Activated CD8-positive, alpha-beta T cell treated with anti-CD3 and anti-CD28 coated beads for 36 hours (primary cell): ENCODE measurements around the gene GMCL2. TPM values are rescaled to one million over a fixed set of nuclear protein-coding genes. Genes with fewer than 3 reads are reported as not detected.

Experiments used
- ATAC-seq: fragments of 200-7000 bp; cut with Tn5 transposase; one replicate; pipeline ENCODE4 v1.10.0; 2021; ENCODE audit warnings: mild to moderate bottlenecking, moderate library complexity
- CTCF ChIA-PET: fragments of 350-600 bp; sonication (Branson Sonifier 250); formaldehyde crosslinking; loops from one replicate; lab custom pipeline; 2021; ENCODE audit warnings: antibody characterized with exemption; lab: Charles Lee
- POLR2A ChIA-PET: fragments of 350-600 bp; sonication (Branson Sonifier 250); formaldehyde crosslinking; loops from one replicate; lab custom pipeline; 2021; ENCODE audit warnings: antibody characterized with exemption; lab: Charles Lee
- DNase-seq: peaks from one replicate; pipeline ENCODE4 v3.0.0-alpha.2; 2020
- H3K27ac Mint-ChIP-seq: one replicate; pipeline ENCODE4 v1.8.0; 2021; ENCODE audit warnings: mild to moderate bottlenecking, mixed read lengths
- H3K27me3 Mint-ChIP-seq: one replicate; pipeline ENCODE4 v1.8.0; 2021; ENCODE audit warnings: mixed read lengths
- H3K36me3 Mint-ChIP-seq: one replicate; pipeline ENCODE4 v1.8.0; 2021; ENCODE audit warnings: low read depth, mixed read lengths
- H3K4me1 Mint-ChIP-seq: one replicate; pipeline ENCODE4 v1.8.0; 2021; ENCODE audit warnings: low read depth, mixed read lengths
- H3K4me3 Mint-ChIP-seq: one replicate; pipeline ENCODE4 v1.8.0; 2021; ENCODE audit warnings: mild to moderate bottlenecking, moderate library complexity, mixed read lengths
- H3K9me3 Mint-ChIP-seq: one replicate; pipeline ENCODE4 v1.8.0; 2021; ENCODE audit warnings: mixed read lengths
- intact Hi-C: fragments of 100-400 bp; cut with micrococcal nuclease; formaldehyde crosslinking; loops from one replicate; pipeline ENCODE4 v1.10.0; 2022
- total RNA-seq, 2 experiments: library from RNA; stranded (reverse); gene quantifications; one replicate each; pipeline ENCODE4 v1.2.3, GENCODE V29; 2021
- TF ChIP-seq, protein P1 (sequence below): fragments of 200-600 bp; IDR thresholded peaks from one replicate; pipeline ENCODE4 v1.8.0; 2022; ENCODE audit warnings: antibody characterized with exemption, mild to moderate bottlenecking

Gene GMCL2
- total RNA-seq, 2 experiments from 2014 or later = not detected

DNA sequence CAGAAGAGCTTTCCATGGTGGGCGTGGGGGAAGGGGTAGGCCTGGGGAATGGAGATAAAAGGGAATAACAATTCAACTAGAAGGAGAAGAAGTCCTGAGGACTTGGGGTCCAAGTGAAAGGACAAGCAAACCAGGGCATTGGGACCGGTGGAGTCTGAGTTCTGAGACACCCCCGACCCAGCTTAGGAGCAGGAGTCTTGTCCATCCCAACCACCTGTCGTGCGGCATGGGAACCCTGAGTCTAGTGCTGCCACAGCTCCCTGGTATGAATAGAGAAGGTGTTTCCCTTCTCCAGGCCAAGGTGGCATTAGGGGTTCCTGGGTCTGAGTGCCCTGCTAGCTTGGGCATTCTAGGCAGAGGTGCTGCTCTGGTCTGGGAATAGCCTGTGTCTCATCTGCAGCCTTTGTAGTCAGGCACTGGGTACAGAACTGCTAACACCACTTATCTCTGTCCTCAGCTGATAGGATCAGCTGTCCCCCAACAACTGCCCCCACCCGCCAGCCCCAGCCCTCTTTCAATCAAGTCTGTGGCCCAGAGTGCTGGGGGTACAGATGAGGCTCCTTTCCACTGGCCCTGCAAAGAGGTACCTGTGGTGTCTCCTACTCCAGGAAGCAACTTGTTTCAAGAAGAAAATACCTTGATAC lies 27.1 kb upstream of the GMCL2 start:
- TF ChIP-seq, protein P1, sequence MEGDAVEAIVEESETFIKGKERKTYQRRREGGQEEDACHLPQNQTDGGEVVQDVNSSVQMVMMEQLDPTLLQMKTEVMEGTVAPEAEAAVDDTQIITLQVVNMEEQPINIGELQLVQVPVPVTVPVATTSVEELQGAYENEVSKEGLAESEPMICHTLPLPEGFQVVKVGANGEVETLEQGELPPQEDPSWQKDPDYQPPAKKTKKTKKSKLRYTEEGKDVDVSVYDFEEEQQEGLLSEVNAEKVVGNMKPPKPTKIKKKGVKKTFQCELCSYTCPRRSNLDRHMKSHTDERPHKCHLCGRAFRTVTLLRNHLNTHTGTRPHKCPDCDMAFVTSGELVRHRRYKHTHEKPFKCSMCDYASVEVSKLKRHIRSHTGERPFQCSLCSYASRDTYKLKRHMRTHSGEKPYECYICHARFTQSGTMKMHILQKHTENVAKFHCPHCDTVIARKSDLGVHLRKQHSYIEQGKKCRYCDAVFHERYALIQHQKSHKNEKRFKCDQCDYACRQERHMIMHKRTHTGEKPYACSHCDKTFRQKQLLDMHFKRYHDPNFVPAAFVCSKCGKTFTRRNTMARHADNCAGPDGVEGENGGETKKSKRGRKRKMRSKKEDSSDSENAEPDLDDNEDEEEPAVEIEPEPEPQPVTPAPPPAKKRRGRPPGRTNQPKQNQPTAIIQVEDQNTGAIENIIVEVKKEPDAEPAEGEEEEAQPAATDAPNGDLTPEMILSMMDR = no peak
- ChIA-PET CTCF (no interaction called here), POLR2A (interaction anchor here (1.0 to 16.9 kb wide), 9 partner anchors 8 to 372 kb away, joined by 3 to 431 read pairs (median 3); partner anchors contain the start of genes HNRNPAB and PHYKPL)
- H3K4me1 Mint-ChIP-seq = peaks cover 15% of the 10 kb centered on the region
- no peaks in the 10 kb centered on the region for H3K27me3 Mint-ChIP-seq
- DNase-seq = no peak
- H3K27ac Mint-ChIP-seq = peak overlapping the region; percentile 73
- no peaks in the 10 kb centered on the region for H3K9me3 Mint-ChIP-seq
- peaks cover 73% of the 10 kb centered on the region for H3K36me3 Mint-ChIP-seq
- ATAC-seq = no peak
- intact Hi-C loops = no loop called here
- H3K4me3 Mint-ChIP-seq = no peak overlapping the region

DNA sequence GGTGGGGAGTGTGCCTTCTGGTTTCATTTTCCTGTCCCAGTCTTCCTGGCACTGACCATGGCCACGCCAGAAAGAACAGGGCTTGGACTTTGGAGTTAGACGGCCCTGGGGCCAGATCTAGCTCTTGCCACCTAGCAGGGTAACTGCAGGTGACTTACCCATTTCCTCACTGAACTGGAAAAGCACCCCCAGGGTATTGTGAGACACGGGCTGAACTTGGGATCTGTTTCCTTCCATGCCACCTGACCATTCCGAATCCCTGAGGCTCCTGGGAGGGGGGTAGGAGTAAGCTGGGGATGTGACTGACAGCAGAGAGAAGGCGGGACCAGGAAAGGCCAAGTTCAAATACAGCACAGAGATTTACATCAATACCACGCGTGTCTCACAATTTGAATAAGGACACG lies 26.6 kb upstream of the GMCL2 start:
- H3K9me3 Mint-ChIP-seq = no peaks in the 10 kb centered on the region
- POLR2A ChIA-PET = interaction anchor here (0.6 to 16.9 kb wide), 12 partner anchors 8 to 372 kb away, joined by 3 to 431 read pairs (median 4); partner anchors contain the start of genes HNRNPAB and PHYKPL
- CTCF ChIA-PET = no interaction called here
- DNase-seq (no peak), ATAC-seq (no peak)
- peaks cover 18% of the 10 kb centered on the region for H3K4me1 Mint-ChIP-seq
- peak overlapping the region; percentile 73 for H3K27ac Mint-ChIP-seq
- intact Hi-C loops = no loop called here
- TF ChIP-seq, protein P1 = no peak
- peaks cover 77% of the 10 kb centered on the region for H3K36me3 Mint-ChIP-seq
- no peak overlapping the region for H3K4me3 Mint-ChIP-seq
- H3K27me3 Mint-ChIP-seq = no peaks in the 10 kb centered on the region

DNA sequence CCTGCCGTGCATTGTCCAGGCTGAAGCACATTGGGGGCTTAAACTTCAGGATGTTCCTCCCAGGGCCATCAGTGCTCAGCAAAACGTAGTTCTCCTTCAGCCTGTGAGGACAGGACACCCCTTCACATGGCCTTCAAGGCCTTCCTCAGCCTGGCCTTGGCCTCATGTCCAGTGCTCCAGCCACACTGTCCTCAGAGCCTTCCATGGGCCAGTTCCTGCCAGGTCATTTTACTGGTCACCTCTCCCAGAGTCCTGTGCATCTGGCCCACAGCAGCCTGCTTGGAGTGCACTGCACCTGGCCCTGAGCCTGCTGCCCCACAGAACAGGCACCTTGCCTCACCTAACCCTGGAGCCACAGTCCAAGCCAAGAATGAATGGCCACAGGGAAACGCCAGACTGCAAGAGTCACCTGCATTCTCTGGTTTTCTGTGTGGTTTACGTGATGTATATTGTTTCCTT lies 25.9 kb upstream of the GMCL2 start:
- Mint-ChIP-seq H3K9me3 (no peaks in the 10 kb centered on the region), H3K36me3 (peaks cover 77% of the 10 kb centered on the region), H3K4me3 (no peak overlapping the region), H3K27me3 (no peaks in the 10 kb centered on the region), H3K27ac (peak overlapping the region; percentile 72), H3K4me1 (peaks cover 23% of the 10 kb centered on the region)
- no peak for ATAC-seq
- ChIA-PET CTCF (no interaction called here), POLR2A (interaction anchor here (0.6 to 16.9 kb wide), 10 partner anchors 7 to 57 kb away, joined by 3 to 431 read pairs (median 5); partner anchors contain the start of genes HNRNPAB and PHYKPL)
- intact Hi-C loops = no loop called here
- no peak for DNase-seq
- TF ChIP-seq, protein P1 = no peak

DNA sequence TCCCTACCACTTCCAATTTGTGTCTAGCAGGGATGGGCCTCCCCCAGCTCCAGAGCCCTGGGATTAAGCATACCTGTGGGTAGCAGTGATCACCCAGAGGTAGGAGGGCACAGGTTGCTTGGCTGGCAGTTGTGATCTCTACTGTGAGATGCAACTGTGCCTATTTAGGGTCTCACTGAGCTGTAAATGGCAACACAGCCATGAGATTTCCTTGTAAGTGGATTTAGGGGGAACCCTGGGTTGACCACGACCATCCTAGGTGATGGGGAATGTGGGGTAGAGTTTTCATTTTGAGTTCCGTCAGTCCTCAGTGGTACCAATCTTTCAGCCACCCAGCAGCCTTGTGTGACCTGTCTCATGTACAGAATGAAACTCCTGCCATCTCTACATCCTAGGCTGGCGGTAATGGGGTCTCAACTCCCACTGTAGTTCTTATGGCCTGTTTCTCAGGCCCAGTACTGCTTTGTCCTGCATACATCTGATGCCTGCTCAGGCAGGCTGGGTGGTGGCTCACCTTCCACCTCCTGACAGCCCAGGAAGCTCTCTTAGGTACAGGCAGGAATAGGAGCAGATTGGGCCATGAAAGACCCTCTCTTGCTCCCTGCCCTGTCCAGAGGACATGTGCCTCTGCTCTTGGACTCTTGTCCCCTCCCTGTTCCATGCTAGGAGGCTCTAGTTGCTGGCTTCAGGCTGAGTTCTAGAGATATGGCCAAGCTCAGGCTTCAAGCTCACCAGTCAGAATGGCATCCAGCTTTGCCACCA lies 25.3 kb upstream of the GMCL2 start:
- no peaks in the 10 kb centered on the region for H3K27me3 Mint-ChIP-seq
- H3K27ac Mint-ChIP-seq = peak overlapping the region; percentile 72
- peaks cover 29% of the 10 kb centered on the region for H3K4me1 Mint-ChIP-seq
- TF ChIP-seq, protein P1 = no peak
- CTCF ChIA-PET = interaction anchor here (1.7 kb wide), 1 partner anchor 12 kb away, joined by 3 read pairs; no protein-coding TSS in a partner anchor
- H3K4me3 Mint-ChIP-seq = no peak overlapping the region
- H3K9me3 Mint-ChIP-seq = no peaks in the 10 kb centered on the region
- intact Hi-C loops = no loop called here
- no peak for ATAC-seq
- DNase-seq = no peak
- POLR2A ChIA-PET = interaction anchor here (0.6 to 16.9 kb wide), 9 partner anchors 6 to 944 kb away, joined by 3 to 431 read pairs (median 5); partner anchors contain the start of genes HNRNPAB and PHYKPL
- H3K36me3 Mint-ChIP-seq = peaks cover 82% of the 10 kb centered on the region
